PC-3 (cell line): ENCODE measurements around the gene FURIN. TPM values are rescaled to one million over a fixed set of nuclear protein-coding genes. Genes with fewer than 3 reads are reported as not detected.

Source experiments
- ATAC-seq: fragments of 200-7000 bp; cut with Tn5 transposase; 2 replicates; pipeline ENCODE4 v1.9.1; 2020; ENCODE audit warnings: mild to moderate bottlenecking, moderate library complexity
- BruUV-seq: library from RNA; stranded (reverse); fragments of 400-500 nt; replicated peaks from 2 replicates; lab custom pipeline; 2021; lab: Mats Ljungman, UMichigan
- CTCF ChIA-PET: fragments of 300-600 bp; sonication (Branson Sonifier 250); formaldehyde crosslinking; loops from one replicate; lab custom pipeline; 2022; ENCODE audit warnings: antibody characterized with exemption; lab: Charles Lee
- POLR2A ChIA-PET: fragments of 300-600 bp; sonication (Branson Sonifier 250); formaldehyde crosslinking; loops from one replicate; lab custom pipeline; 2022; ENCODE audit warnings: antibody characterized with exemption; ENCODE audit not compliant: unreplicated experiment; lab: Charles Lee
- DNase-seq: peaks from one replicate; pipeline ENCODE4 v3.0.0-alpha.2; 2015
- H2AFZ ChIP-seq: fragments of 300-600 bp; sonication (generic); 2 replicates; pipeline ENCODE4 v1.6.0; 2016; ENCODE audit warnings: antibody characterized with exemption, low read length
- H3F3A ChIP-seq: fragments of 300-600 bp; sonication (generic); one replicate; pipeline ENCODE4 v1.6.0; 2017; ENCODE audit warnings: antibody characterized with exemption, low read length, control low read depth, mild to moderate bottlenecking; ENCODE audit not compliant: unreplicated experiment
- H3K27ac ChIP-seq: fragments of 300-600 bp; sonication (generic); 2 replicates; pipeline ENCODE4 v1.5.1; 2016; ENCODE audit warnings: mild to moderate bottlenecking, low read length
- H3K27me3 ChIP-seq: fragments of 300-600 bp; sonication (generic); 2 replicates; pipeline ENCODE4 v1.6.1; 2016; ENCODE audit warnings: low read length, mixed read lengths
- H3K36me3 ChIP-seq: fragments of 300-600 bp; sonication (generic); 2 replicates; pipeline ENCODE4 v1.6.1; 2016; ENCODE audit warnings: low read depth, mixed run types, low read length, mixed read lengths
- H3K4me1 ChIP-seq: fragments of 300-600 bp; sonication (generic); 2 replicates; pipeline ENCODE4 v1.5.1; 2016; ENCODE audit warnings: low read length; ENCODE audit not compliant: insufficient read depth
- H3K4me2 ChIP-seq: fragments of 300-600 bp; sonication (generic); 2 replicates; pipeline ENCODE4 v1.6.0; 2016; ENCODE audit warnings: low read length
- H3K4me3 ChIP-seq: fragments of 300-600 bp; sonication (generic); 2 replicates; pipeline ENCODE4 v1.5.1; 2016; ENCODE audit warnings: mild to moderate bottlenecking, low read length, mixed read lengths
- H3K79me2 ChIP-seq: fragments of 300-600 bp; sonication (generic); 2 replicates; pipeline ENCODE4 v1.6.1; 2017; ENCODE audit warnings: low read length, mixed read lengths
- H3K9ac ChIP-seq: fragments of 300-600 bp; sonication (generic); 2 replicates; pipeline ENCODE4 v1.6.0; 2016; ENCODE audit warnings: mild to moderate bottlenecking, low read length
- H3K9me2 ChIP-seq: fragments of 300-600 bp; sonication (generic); replicated peaks from 2 replicates; pipeline ENCODE4 v1.6.1; 2016; ENCODE audit warnings: mixed run types, low read length, mixed read lengths
- H3K9me3 ChIP-seq: fragments of 300-600 bp; sonication (generic); 2 replicates; pipeline ENCODE4 v1.6.1; 2016; ENCODE audit warnings: low read length, mixed read lengths
- H4K20me1 ChIP-seq: fragments of 300-600 bp; sonication (generic); 2 replicates; pipeline ENCODE4 v1.6.1; 2016; ENCODE audit warnings: low read length, mixed read lengths
- CTCF ChIP-seq: fragments of 300-600 bp; sonication (generic); conservative IDR thresholded peaks from 2 replicates; pipeline ENCODE4 v1.5.1; 2017; ENCODE audit warnings: antibody characterized with exemption, low read depth, mild to moderate bottlenecking, low read length
- EZH2 ChIP-seq: fragments of 300-600 bp; sonication (generic); IDR thresholded peaks from one replicate; pipeline ENCODE4 v1.6.1; 2017; ENCODE audit warnings: antibody characterized with exemption, mild to moderate bottlenecking, low read length; ENCODE audit not compliant: unreplicated experiment
- EZH2phosphoT487 ChIP-seq: fragments of 300-600 bp; sonication (generic); IDR thresholded peaks from 2 replicates; pipeline ENCODE4 v1.6.1; 2018; ENCODE audit warnings: mild to moderate bottlenecking, antibody characterized with exemption, low read length, borderline replicate concordance
- intact Hi-C: fragments of 100-400 bp; cut with micrococcal nuclease; formaldehyde crosslinking; loops from 2 replicates; pipeline ENCODE4 v1.9.0; 2023
- total RNA-seq: library from RNA; depleted of rRNA; stranded (reverse); fragments of >200 nt; gene quantifications from 2 replicates; pipeline ENCODE4 v1.2.3, GENCODE V29; 2014

FURIN gene
- total RNA-seq, 1 experiment from 2014 or later = 39.1 TPM

DNA sequence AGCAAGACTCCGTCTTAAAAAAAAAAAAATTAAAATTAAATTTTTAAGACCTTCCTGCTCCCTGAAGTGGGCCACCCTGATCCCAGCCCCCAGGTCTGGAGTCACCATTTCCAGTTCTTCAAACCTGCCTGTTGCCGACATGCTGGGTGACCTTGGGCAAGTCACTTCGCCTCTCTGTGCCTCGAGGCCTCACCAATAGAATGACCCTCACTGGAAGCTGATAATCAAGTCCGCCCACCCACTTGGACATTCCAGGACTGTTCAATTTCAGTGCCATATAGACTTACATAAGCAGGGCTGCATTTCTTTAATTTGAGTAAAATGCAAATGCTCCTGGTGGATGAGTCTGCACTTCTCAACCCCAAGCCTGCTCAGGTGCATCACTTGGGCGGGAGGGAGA is 39.3 kb upstream of the FURIN start:
- intact Hi-C loops = no loop called here

DNA sequence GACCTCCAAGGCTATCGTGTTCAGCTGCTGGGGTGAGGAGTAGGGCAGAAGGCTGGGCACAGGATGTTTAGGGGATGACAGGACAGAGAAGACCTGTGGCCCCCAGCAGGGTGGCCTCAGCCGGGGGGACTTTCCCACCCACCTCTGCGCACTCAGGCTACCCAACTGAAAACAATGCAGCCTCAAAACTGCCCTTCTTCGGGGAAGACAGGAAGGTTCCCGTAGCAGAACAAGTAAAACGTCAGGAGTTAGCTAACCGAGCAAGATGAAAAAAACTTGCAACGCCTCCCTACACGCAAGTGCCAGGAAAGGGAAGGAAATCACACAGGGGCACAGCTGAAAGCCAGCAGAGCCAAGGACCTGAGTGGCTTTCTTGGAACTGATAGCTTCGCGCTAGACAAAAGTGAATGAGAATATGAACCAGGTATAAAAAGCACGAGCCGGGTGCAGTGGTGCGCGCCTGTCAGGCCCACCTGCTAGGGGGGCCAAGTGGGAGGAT is 38.4 kb upstream of the FURIN start:
- Histone ChIP-seq H3F3A (no peaks in the 10 kb centered on the region), H3K27me3 (no peaks in the 10 kb centered on the region), H3K9ac (no peak overlapping the region), H3K4me2 (no peak overlapping the region), H3K36me3 (no peaks in the 10 kb centered on the region), H4K20me1 (no peaks in the 10 kb centered on the region), H3K4me3 (no peak overlapping the region), H3K27ac (no peak overlapping the region), H3K9me2 (no peaks in the 10 kb centered on the region), H3K79me2 (no peaks in the 10 kb centered on the region), H2AFZ (no peak overlapping the region), H3K4me1 (no peaks in the 10 kb centered on the region), H3K9me3 (no peaks in the 10 kb centered on the region)
- DNase-seq = no peak
- no TSS peak for BruUV-seq
- ATAC-seq = no peak
- TF ChIP-seq EZH2phosphoT487 (no peak), EZH2 (no peak), CTCF (no peak)
- ChIA-PET POLR2A (no interaction called here), CTCF (no interaction called here)
- intact Hi-C loops = no loop called here

More for the DNA sequence above, 39.3 kb upstream of the FURIN start:
- Histone ChIP-seq H3K36me3 (no peaks in the 10 kb centered on the region), H2AFZ (no peak overlapping the region), H3K9ac (no peak overlapping the region), H3F3A (no peaks in the 10 kb centered on the region), H3K79me2 (no peaks in the 10 kb centered on the region), H3K27me3 (no peaks in the 10 kb centered on the region), H4K20me1 (no peaks in the 10 kb centered on the region), H3K4me2 (no peak overlapping the region), H3K4me1 (no peaks in the 10 kb centered on the region), H3K9me3 (no peaks in the 10 kb centered on the region), H3K9me2 (no peaks in the 10 kb centered on the region), H3K4me3 (no peak overlapping the region), H3K27ac (no peak overlapping the region)
- POLR2A ChIA-PET = no interaction called here
- CTCF ChIA-PET = no interaction called here
- ATAC-seq = no peak
- no peak for DNase-seq
- no TSS peak for BruUV-seq
- TF ChIP-seq EZH2phosphoT487 = no peak
- TF ChIP-seq EZH2 = no peak
- no peak for TF ChIP-seq CTCF

GRCh38 chr15:90834626-90835025 is 33.8 kb upstream of the FURIN start:
- TF ChIP-seq EZH2phosphoT487 (no peak), EZH2 (no peak), CTCF (no peak)
- H3K27ac ChIP-seq = no peak overlapping the region
- CTCF ChIA-PET = no interaction called here
- intact Hi-C loops = no loop called here
- DNase-seq (no peak), ATAC-seq (no peak)
- H3F3A ChIP-seq = no peaks in the 10 kb centered on the region
- POLR2A ChIA-PET = no interaction called here
- H2AFZ ChIP-seq = no peak overlapping the region
- no peak overlapping the region for H3K4me3 ChIP-seq
- H3K4me2 ChIP-seq = no peak overlapping the region
- no peaks in the 10 kb centered on the region for H3K4me1 ChIP-seq
- H3K79me2 ChIP-seq = no peaks in the 10 kb centered on the region
- no TSS peak for BruUV-seq
- no peaks in the 10 kb centered on the region for H4K20me1 ChIP-seq
- no peaks in the 10 kb centered on the region for H3K9me3 ChIP-seq
- no peaks in the 10 kb centered on the region for H3K36me3 ChIP-seq
- H3K9me2 ChIP-seq = no peaks in the 10 kb centered on the region
- no peak overlapping the region for H3K9ac ChIP-seq
- no peaks in the 10 kb centered on the region for H3K27me3 ChIP-seq
